ENCODE results near the gene PDAP1. TPM values are rescaled to one million over a fixed set of nuclear protein-coding genes. Genes with fewer than 3 reads are reported as not detected.

The PDAP1 gene
- total and polyA plus RNA-seq, 2 of the 13 experiments (the other 11 are each of a cell fraction or from before 2014, with no cell fraction given): 13.0 to 100 TPM

DNA sequence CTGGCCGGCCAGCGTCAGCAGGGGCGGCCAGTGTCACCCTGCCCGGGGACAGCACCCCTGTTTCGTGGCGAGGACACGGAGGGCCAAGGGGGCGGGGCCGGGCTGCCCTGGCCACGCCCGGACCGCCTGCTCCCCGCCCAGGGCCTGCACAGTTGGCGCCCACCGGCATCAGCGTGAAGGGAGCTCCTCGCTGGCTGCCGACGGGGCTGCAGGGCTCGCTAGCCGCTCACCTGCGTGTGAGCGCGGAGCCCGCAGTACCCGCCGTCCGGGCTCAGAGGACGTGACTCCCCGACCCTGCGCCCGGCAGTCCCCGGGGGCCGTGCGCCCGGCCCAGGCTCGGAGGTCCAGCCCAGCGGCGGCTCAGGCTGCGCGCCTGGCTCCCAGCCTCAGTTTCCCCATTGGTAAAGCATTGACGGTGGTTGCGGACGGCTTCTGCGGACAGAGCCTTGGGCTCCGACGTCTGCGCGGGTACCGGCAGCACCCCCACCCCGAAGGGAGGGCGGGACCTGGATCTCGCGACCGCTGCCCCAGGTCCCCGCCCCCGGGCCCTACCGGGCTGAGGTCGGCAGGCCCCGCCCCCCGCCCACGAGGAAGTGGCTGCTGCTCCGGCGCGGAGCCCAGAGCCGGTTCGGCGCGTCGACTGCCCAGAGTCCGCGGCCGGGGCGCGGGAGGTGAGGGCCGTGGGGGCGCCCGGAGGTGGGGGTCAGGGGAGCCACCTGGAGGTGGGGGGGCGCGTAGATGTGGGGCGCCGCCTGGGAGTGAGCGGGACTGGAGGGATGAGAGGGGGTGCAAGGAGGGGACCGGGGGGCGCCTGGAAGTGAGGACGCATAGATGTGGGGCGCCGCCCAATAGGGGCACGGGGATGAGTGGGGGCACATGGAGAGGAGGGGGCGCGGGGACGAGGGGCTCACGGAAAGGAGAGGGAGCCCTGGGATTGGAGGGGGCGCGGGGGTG lies 34.0 kb downstream of the PDAP1 start, which contains the start of gene ARPC1B (continued):
- TF ChIP-seq ZNF12 (CRISPR knock-in tag; IDR thresholded peaks at IDR 0.05) (no peak), ZNF207 (IDR thresholded peaks at IDR 0.05; ENCODE audit: borderline replicate concordance) (no peak), BHLHE40 (IDR thresholded peaks at IDR 0.05; ENCODE audit: low read length) (no peak), ZBTB7B (CRISPR knock-in tag; IDR thresholded peaks at IDR 0.05) (peak; percentile 51; the same call in 1 of the 2 replicates), ZFP82 (CRISPR knock-in tag; IDR thresholded peaks at IDR 0.05; ENCODE audit: borderline replicate concordance) (no peak), ASH2L (IDR thresholded peaks at IDR 0.05; ENCODE audit: insufficient read length, low read depth, low read length) (peak; percentile 69), GATAD2A (CRISPR knock-in tag; IDR thresholded peaks at IDR 0.05) (no peak), ZNF329 (CRISPR knock-in tag; IDR thresholded peaks at IDR 0.05; ENCODE audit: low read depth) (no peak), ZBTB3 (CRISPR knock-in tag; IDR thresholded peaks at IDR 0.05; ENCODE audit: borderline replicate concordance, low read depth) (no peak), KAT7 (CRISPR knock-in tag; IDR thresholded peaks at IDR 0.05; ENCODE audit: borderline replicate concordance) (0 out of 2 replicates have a peak, but pooled peaks have one; percentile 22), RFXAP (CRISPR knock-in tag; IDR thresholded peaks at IDR 0.05; ENCODE audit: borderline replicate concordance) (peak; percentile 34; the same call in 1 of the 2 replicates), REL (CRISPR knock-in tag; conservative IDR thresholded peaks at IDR 0.05) (no peak)
- TF ChIP-seq, protein P1, sequence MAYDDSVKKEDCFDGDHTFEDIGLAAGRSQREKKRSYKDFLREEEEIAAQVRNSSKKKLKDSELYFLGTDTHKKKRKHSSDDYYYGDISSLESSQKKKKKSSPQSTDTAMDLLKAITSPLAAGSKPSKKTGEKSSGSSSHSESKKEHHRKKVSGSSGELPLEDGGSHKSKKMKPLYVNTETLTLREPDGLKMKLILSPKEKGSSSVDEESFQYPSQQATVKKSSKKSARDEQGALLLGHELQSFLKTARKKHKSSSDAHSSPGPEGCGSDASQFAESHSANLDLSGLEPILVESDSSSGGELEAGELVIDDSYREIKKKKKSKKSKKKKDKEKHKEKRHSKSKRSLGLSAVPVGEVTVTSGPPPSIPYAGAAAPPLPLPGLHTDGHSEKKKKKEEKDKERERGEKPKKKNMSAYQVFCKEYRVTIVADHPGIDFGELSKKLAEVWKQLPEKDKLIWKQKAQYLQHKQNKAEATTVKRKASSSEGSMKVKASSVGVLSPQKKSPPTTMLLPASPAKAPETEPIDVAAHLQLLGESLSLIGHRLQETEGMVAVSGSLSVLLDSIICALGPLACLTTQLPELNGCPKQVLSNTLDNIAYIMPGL (CRISPR knock-in tag; IDR thresholded peaks at IDR 0.05; ENCODE audit: borderline replicate concordance in 1 of 2, low read depth in 1 of 2): peak in 1 of 2 experiments; percentile 53; a peak in 1 of 4 replicates
- TF ChIP-seq, protein P2, sequence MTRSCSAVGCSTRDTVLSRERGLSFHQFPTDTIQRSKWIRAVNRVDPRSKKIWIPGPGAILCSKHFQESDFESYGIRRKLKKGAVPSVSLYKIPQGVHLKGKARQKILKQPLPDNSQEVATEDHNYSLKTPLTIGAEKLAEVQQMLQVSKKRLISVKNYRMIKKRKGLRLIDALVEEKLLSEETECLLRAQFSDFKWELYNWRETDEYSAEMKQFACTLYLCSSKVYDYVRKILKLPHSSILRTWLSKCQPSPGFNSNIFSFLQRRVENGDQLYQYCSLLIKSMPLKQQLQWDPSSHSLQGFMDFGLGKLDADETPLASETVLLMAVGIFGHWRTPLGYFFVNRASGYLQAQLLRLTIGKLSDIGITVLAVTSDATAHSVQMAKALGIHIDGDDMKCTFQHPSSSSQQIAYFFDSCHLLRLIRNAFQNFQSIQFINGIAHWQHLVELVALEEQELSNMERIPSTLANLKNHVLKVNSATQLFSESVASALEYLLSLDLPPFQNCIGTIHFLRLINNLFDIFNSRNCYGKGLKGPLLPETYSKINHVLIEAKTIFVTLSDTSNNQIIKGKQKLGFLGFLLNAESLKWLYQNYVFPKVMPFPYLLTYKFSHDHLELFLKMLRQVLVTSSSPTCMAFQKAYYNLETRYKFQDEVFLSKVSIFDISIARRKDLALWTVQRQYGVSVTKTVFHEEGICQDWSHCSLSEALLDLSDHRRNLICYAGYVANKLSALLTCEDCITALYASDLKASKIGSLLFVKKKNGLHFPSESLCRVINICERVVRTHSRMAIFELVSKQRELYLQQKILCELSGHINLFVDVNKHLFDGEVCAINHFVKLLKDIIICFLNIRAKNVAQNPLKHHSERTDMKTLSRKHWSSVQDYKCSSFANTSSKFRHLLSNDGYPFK (CRISPR knock-in tag; IDR thresholded peaks at IDR 0.05; ENCODE audit: borderline replicate concordance): no peak
- TF ChIP-seq, protein P3, sequence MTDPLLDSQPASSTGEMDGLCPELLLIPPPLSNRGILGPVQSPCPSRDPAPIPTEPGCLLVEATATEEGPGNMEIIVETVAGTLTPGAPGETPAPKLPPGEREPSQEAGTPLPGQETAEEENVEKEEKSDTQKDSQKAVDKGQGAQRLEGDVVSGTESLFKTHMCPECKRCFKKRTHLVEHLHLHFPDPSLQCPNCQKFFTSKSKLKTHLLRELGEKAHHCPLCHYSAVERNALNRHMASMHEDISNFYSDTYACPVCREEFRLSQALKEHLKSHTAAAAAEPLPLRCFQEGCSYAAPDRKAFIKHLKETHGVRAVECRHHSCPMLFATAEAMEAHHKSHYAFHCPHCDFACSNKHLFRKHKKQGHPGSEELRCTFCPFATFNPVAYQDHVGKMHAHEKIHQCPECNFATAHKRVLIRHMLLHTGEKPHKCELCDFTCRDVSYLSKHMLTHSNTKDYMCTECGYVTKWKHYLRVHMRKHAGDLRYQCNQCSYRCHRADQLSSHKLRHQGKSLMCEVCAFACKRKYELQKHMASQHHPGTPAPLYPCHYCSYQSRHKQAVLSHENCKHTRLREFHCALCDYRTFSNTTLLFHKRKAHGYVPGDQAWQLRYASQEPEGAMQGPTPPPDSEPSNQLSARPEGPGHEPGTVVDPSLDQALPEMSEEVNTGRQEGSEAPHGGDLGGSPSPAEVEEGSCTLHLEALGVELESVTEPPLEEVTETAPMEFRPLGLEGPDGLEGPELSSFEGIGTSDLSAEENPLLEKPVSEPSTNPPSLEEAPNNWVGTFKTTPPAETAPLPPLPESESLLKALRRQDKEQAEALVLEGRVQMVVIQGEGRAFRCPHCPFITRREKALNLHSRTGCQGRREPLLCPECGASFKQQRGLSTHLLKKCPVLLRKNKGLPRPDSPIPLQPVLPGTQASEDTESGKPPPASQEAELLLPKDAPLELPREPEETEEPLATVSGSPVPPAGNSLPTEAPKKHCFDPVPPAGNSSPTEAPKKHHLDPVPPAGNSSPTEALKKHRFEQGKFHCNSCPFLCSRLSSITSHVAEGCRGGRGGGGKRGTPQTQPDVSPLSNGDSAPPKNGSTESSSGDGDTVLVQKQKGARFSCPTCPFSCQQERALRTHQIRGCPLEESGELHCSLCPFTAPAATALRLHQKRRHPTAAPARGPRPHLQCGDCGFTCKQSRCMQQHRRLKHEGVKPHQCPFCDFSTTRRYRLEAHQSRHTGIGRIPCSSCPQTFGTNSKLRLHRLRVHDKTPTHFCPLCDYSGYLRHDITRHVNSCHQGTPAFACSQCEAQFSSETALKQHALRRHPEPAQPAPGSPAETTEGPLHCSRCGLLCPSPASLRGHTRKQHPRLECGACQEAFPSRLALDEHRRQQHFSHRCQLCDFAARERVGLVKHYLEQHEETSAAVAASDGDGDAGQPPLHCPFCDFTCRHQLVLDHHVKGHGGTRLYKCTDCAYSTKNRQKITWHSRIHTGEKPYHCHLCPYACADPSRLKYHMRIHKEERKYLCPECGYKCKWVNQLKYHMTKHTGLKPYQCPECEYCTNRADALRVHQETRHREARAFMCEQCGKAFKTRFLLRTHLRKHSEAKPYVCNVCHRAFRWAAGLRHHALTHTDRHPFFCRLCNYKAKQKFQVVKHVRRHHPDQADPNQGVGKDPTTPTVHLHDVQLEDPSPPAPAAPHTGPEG (CRISPR knock-in tag; IDR thresholded peaks at IDR 0.05): peak; percentile 38; the same call in 1 of the 2 replicates
